LoVo (cell line): Measurements from ENCODE around the gene ADAM22.

ENCODE experiments used
- DNase-seq: peaks from one replicate; pipeline ENCODE4 v3.0.0-alpha.2; 2016; ENCODE audit warnings: low spot score

Gene ADAM22

DNA sequence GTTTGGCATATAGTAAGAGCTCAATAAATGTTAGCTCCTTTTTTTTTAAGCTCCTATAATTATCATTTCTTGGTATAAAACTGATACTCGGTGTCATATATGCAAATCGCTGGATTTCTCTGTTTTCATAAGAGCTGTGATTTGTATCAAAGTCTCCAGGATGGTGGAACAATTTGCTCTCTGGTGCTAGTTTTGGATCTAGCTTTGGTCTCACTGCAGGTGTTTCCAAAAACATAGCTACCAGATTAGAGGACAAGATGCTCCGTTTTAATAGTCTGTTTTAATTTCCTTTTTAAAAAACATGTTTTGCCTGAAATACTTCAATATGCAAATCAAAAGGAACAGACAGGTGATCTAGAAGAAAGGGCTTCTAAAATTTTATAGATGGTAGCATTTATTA is 25.3 kb downstream of the ADAM22 start:
- DNase-seq, result no peak

- no peak for DNase-seq
These were observed 26.2 kb downstream of the ADAM22 start for GRCh38 chr7:87960239-87960638.

DNA sequence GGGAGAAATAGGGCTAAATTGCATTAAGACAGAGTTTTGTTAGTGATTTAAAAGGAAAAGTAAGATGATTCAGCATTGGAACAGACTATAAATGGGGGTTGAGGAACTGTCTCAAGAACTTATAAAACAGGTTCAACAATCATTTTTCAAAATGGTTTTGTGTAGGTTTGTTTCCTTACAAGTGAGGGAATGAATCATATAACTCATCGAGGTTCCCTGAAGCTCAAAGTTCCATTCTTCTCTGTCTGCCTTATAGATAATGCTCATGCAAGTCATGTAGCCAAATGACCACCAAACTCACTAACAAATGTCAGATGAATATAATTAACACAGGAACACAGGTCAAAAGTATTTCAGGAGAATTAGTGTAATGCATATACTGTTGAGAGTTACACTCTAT is 27.7 kb downstream of the ADAM22 start:
- DNase-seq, result no peak

GRCh38 chr7:87966271-87966670 is 32.2 kb downstream of the ADAM22 start:
- DNase-seq, result no peak

GRCh38 chr7:87968021-87968420 is 34.0 kb downstream of the ADAM22 start:
- peak; percentile 33 for DNase-seq

DNA sequence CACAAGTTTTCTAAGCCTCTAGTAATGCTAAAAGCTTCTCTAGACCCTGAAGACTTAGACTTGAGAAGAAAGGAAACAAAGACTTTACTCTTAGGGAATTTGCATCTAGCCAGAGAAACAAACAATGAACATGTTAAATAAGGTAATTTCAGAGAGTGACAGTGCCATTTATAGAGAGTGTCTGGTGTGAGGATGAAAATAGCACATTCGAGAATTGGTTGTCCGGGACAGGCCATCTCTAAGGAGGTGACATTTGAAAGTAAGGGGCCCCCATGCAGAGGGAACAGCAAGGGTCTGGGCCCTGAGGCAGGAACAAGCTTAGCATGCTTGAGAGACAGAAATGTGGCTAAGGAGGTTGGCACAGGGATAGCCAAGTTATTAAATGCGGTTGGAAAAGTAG is 48.1 kb downstream of the ADAM22 start:
- no peak for DNase-seq

GRCh38 chr7:87984088-87984487 is 50.0 kb downstream of the ADAM22 start:
- DNase-seq, result no peak

- no peak for DNase-seq
These were observed 59.2 kb downstream of the ADAM22 start for GRCh38 chr7:87993269-87993668.

DNA sequence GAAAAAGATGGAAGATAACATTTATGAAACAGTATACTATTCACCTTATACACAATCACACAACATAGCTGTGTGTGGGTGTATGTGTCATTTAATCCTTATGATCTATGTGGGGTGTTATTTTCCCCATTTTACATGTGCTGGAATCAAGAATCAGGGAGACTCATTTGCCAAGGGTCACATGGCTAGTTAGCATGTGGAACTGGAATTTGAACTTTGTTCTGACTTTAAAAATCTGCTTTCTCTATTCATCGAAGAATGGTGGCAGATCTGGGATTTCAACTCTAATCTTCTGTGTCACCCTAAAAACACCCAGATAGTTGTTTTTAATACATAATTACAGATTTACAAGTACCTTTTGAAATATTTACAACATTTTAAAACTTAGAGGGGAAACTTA is 65.2 kb downstream of the ADAM22 start:
- DNase-seq, result no peak

- DNase-seq, result no peak
These were observed 67.9 kb downstream of the ADAM22 start for GRCh38 chr7:88001744-88002530.

- DNase-seq, result no peak
These were observed 68.6 kb downstream of the ADAM22 start for GRCh38 chr7:88002617-88003016.

DNA sequence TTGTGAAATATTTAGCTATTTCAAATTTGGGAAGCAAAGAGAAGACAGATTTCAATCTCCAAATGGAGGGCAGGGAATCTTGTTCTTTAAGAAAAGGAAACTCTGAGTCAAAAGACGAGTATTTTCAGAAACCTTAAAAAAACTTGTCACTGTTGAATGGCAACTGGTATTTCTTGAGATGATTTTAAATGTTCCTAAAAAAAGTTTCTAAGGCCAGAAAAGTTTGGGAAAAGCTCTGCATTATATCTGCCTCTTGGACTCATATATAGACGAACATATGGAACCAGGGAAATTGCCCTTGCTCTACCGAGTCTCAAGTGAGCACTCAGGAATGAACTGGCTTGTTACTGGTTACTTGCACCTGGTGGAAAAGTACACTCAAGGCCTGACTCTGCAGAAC is 69.5 kb downstream of the ADAM22 start:
- no peak for DNase-seq

- no peak for DNase-seq
These were observed 71.1 kb downstream of the ADAM22 start for GRCh38 chr7:88005191-88005590.

DNA sequence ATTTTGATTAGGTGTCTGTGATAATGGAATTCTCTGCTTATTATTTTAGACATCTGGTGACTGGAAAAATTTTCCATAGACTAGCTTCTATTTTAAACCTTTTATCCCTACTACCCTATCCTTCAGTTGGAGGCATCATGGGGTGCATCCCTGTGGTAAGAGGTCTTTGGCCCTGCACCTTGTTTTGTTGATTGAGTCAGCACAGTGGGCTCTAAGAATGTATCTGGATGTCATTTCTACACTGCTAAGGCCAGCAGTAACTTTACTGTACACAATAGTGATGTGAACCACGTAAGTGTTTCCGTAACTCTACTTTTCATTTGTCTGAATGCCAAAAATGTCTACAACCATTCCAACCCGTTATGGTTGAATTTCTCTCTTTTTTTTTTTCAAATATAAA is 75.6 kb downstream of the ADAM22 start:
- no peak for DNase-seq

GRCh38 chr7:88012086-88012485 is 78.0 kb downstream of the ADAM22 start:
- no peak for DNase-seq

- no peak for DNase-seq
These were observed 79.9 kb downstream of the ADAM22 start for GRCh38 chr7:88013981-88014380.

DNA sequence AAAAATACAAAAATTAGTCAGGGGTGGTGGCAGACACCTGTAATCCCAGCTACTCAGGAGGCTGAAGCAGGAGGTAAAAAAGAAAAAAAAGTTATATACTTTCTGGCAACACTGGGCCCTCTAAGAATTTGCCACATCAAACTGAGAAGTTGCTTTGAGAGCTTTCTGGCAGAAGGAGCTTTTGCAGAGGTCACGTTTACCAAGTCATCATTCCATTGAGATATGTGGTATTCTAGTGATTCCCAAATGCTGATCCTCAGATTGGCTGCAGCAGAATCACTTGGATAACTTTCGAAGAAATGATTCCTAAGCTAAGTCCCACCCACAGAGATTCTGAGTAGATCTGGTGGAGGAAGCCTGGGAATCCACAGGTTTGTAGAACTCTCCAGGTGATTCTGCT is 80.5 kb downstream of the ADAM22 start:
- DNase-seq, result no peak

DNA sequence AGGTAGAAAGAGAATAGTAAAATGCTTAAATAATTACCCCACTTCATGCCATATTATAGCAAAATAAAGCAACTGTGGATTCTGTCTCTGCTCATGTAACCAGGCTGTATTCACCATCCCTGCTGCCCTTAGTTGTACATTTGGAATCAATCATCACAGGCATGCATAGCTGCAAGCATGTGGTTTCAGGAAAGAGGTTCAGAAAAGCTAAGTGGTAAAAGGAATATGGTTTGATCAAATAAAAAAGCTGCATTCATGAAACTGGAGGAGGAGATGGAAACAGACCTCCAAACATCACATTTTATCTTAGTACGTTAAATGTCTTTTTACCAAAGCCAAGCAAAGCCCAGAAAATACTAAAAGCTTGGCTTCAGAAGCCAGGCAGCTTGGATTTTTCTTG is 81.3 kb downstream of the ADAM22 start:
- DNase-seq, result no peak

DNA sequence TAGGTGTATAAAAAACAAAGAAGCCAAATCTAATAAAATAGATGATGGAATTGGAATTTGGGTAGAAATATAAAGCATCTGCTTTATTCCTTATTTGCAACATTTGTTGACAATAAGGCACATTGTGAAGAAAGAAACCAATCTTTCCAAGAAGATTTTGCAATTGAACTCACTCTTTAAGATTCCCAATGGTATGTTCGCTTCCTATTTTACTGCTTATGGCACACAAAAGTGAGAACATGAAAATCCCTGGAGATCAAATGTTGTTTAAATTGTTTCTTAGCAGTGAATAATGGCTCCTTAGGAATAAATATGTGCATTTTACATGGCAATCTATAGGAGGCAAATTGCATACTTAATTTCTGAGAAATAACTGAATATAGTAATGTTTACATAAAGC is 84.5 kb downstream of the ADAM22 start:
- no peak for DNase-seq

- no peak for DNase-seq
These were observed 87.1 kb downstream of the ADAM22 start for GRCh38 chr7:88020953-88021665.

GRCh38 chr7:88027724-88028123 is 93.7 kb downstream of the ADAM22 start:
- DNase-seq, result no peak

GRCh38 chr7:88034083-88034695 is 100.1 kb downstream of the ADAM22 start:
- no peak for DNase-seq

DNA sequence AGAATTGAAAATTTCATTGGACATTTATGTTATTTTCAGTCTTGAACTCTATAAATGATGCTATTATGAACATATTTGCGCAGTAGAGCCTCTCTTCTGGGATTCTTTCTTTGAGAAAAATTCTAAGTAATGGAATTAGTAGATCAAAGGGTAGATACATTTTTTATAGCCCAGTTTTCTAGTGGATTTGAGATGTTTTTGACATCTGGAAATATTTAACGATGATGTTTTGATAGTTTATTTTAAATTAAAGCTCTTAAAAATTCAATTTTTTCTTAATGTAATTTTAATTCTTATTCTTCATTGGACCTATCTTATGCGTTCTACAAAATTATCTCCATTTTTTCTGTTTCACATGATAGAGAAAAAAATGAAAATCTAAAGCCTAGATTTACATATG is 103.0 kb downstream of the ADAM22 start:
- no peak for DNase-seq
